ENCODE measurements around the gene LRP8. TPM values are rescaled to one million over a fixed set of nuclear protein-coding genes. Genes with fewer than 3 reads are reported as not detected.

Gene LRP8
- total RNA-seq, 2 donors from 2014 or later = 4.7 to 15.3 TPM

DNA sequence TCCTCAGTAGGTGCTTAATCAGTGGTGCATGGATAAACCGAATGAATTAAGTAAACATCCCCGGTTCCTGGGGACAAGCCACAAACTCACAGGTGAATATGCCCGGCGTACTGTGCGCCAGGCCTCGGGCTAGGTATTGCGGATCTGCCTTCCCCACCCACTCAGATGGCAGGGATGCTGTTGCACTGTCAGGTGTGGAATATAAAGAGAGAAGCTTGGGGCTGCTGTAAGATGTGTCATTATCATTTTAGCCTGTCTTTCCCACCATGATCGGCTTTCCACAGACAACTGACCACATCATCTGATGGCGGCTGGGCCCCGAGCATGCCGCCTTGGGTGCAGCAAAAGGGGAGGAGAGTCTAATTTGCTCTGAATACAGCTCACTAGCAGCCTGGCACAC lies 45.4 kb upstream of the LRP8 start:
- no peak for DNase-seq
- TF ChIP-seq, protein P1, sequence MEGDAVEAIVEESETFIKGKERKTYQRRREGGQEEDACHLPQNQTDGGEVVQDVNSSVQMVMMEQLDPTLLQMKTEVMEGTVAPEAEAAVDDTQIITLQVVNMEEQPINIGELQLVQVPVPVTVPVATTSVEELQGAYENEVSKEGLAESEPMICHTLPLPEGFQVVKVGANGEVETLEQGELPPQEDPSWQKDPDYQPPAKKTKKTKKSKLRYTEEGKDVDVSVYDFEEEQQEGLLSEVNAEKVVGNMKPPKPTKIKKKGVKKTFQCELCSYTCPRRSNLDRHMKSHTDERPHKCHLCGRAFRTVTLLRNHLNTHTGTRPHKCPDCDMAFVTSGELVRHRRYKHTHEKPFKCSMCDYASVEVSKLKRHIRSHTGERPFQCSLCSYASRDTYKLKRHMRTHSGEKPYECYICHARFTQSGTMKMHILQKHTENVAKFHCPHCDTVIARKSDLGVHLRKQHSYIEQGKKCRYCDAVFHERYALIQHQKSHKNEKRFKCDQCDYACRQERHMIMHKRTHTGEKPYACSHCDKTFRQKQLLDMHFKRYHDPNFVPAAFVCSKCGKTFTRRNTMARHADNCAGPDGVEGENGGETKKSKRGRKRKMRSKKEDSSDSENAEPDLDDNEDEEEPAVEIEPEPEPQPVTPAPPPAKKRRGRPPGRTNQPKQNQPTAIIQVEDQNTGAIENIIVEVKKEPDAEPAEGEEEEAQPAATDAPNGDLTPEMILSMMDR (IDR thresholded peaks at IDR 0.05) = no peak
- Histone ChIP-seq H3K27ac (no peak overlapping the region), H3K9ac (ENCODE audit: low read depth in 2 of 2, low read length in 2 of 2) (no peak overlapping the region), H3K4me1 (no peaks in the 10 kb centered on the region), H3K27me3 (no peaks in the 10 kb centered on the region), H3K9me3 (no peaks in the 10 kb centered on the region), H3K36me3 (no peaks in the 10 kb centered on the region), H3K4me3 (no peak overlapping the region)
- intact Hi-C loops (cut with DNase I) = no loop called here

DNA sequence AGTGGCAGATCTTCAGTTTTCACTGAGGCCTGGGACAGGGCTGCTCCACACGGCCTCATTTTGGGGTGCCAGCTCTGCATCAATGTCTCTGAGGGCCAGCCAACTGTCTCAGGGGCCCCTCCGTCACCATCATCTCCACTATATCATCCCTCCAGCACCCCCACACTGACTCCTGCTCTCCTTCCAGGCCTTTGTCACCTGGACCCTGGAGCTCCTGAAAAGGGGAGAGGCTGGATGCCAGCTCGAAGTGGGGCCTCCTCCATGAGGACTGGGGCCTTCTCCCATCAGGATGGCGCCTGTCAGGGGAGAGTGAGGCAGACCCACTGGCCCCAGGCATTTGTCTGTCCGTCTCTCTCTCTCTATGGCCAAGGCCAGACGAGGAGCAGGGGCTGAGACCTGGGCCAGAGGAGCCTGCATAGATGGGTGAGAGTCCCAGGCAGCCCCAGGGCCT lies 44.7 kb upstream of the LRP8 start:
- DNase-seq = peak; percentile 11
- no peaks in the 10 kb centered on the region for H3K4me1 ChIP-seq
- no peak overlapping the region for H3K9ac ChIP-seq (ENCODE audit: low read depth in 2 of 2, low read length in 2 of 2)
- TF ChIP-seq, protein P1 (IDR thresholded peaks at IDR 0.05) = no peak
- no peaks in the 10 kb centered on the region for H3K27me3 ChIP-seq
- no peaks in the 10 kb centered on the region for H3K36me3 ChIP-seq
- H3K4me3 ChIP-seq = no peak overlapping the region
- intact Hi-C loops (cut with DNase I) = no loop called here
- H3K9me3 ChIP-seq = no peaks in the 10 kb centered on the region
- H3K27ac ChIP-seq = no peak overlapping the region

- TF ChIP-seq, protein P1 (IDR thresholded peaks at IDR 0.05) = no peak
- Histone ChIP-seq H3K4me3 (no peak overlapping the region), H3K27ac (no peak overlapping the region), H3K9me3 (no peaks in the 10 kb centered on the region), H3K27me3 (no peaks in the 10 kb centered on the region), H3K4me1 (no peaks in the 10 kb centered on the region), H3K36me3 (no peaks in the 10 kb centered on the region), H3K9ac (ENCODE audit: low read depth in 2 of 2, low read length in 2 of 2) (no peak overlapping the region)
- no peak for DNase-seq
- intact Hi-C loops (cut with DNase I) = no loop called here
Measured at GRCh38 chr1:53371851-53372250, 44.0 kb upstream of the LRP8 start.

GRCh38 chr1:53371121-53371666 lies 43.3 kb upstream of the LRP8 start:
- DNase-seq = no peak
- TF ChIP-seq, protein P1 (IDR thresholded peaks at IDR 0.05) = no peak
- intact Hi-C loops (cut with DNase I) = no loop called here

GRCh38 chr1:53370369-53370961 lies 42.6 kb upstream of the LRP8 start:
- no peaks in the 10 kb centered on the region for H3K27me3 ChIP-seq
- no peak for DNase-seq
- H3K9me3 ChIP-seq = no peaks in the 10 kb centered on the region
- TF ChIP-seq, protein P1 (IDR thresholded peaks at IDR 0.05) = no peak
- no peak overlapping the region for H3K27ac ChIP-seq
- no peaks in the 10 kb centered on the region for H3K36me3 ChIP-seq
- no peaks in the 10 kb centered on the region for H3K4me1 ChIP-seq
- H3K4me3 ChIP-seq = no peak overlapping the region
- no peak overlapping the region for H3K9ac ChIP-seq (ENCODE audit: low read depth in 2 of 2, low read length in 2 of 2)
- intact Hi-C loops (cut with DNase I) = no loop called here

More at GRCh38 chr1:53371121-53371666, 43.3 kb upstream of the LRP8 start:
- no peaks in the 10 kb centered on the region for H3K9me3 ChIP-seq
- no peak overlapping the region for H3K9ac ChIP-seq (ENCODE audit: low read depth in 2 of 2, low read length in 2 of 2)
- H3K4me1 ChIP-seq = no peaks in the 10 kb centered on the region
- no peak overlapping the region for H3K4me3 ChIP-seq
- H3K27me3 ChIP-seq = no peaks in the 10 kb centered on the region
- no peak overlapping the region for H3K27ac ChIP-seq
- no peaks in the 10 kb centered on the region for H3K36me3 ChIP-seq
